ENCODE measurements around the gene PRKAB2.
"Not testable (repeated sequence)": the region's sequence is repeated elsewhere in the genome, so short reads cannot be mapped to it uniquely, and the experiment has no call there.

The PRKAB2 gene

GRCh38 chr1:147172168-147173016 is at the start of gene PRKAB2:
Gene PRKAB2 (minus strand): TSS chr1:147172470. CDS start chr1:147172144, 326 bp downstream.
- peak; percentile 93 to 94 for DNase-seq

- DNase-seq: no peak
Measured at GRCh38 chr1:147218606-147219005, 46.3 kb upstream of the PRKAB2 start.

GRCh38 chr1:147217141-147217540 is 44.9 kb upstream of the PRKAB2 start:
- DNase-seq: no peak

GRCh38 chr1:147216124-147216523 is 43.9 kb upstream of the PRKAB2 start:
- DNase-seq: no peak

- DNase-seq: no peak
Measured at GRCh38 chr1:147215540-147215916, 43.3 kb upstream of the PRKAB2 start.

GRCh38 chr1:147214842-147215539 is 42.7 kb upstream of the PRKAB2 start:
- no peak for DNase-seq

GRCh38 chr1:147214325-147214724 is 42.1 kb upstream of the PRKAB2 start:
- no peak for DNase-seq

GRCh38 chr1:147213271-147213670 is 41.0 kb upstream of the PRKAB2 start:
- DNase-seq: no peak

- DNase-seq: no peak
Measured at GRCh38 chr1:147211577-147211976, 39.3 kb upstream of the PRKAB2 start.

- no peak for DNase-seq
Measured at GRCh38 chr1:147210987-147211386, 38.7 kb upstream of the PRKAB2 start.

- DNase-seq: no peak
Measured at GRCh38 chr1:147209825-147210821, 37.9 kb upstream of the PRKAB2 start.

GRCh38 chr1:147208619-147209018 is 36.3 kb upstream of the PRKAB2 start:
- DNase-seq: no peak

GRCh38 chr1:147207192-147207591 is 34.9 kb upstream of the PRKAB2 start:
- no peak for DNase-seq

- no peak for DNase-seq
Measured at GRCh38 chr1:147204080-147204479, 31.8 kb upstream of the PRKAB2 start.

- DNase-seq: no peak
Measured at GRCh38 chr1:147202576-147202975, 30.3 kb upstream of the PRKAB2 start.

- DNase-seq: no peak
Measured at GRCh38 chr1:147201786-147202185, 29.5 kb upstream of the PRKAB2 start.

GRCh38 chr1:147201276-147201675 is 29.0 kb upstream of the PRKAB2 start:
- no peak for DNase-seq

- DNase-seq: not testable (repeated sequence)
Measured at GRCh38 chr1:147197324-147197723, 25.1 kb upstream of the PRKAB2 start.

GRCh38 chr1:147189514-147189913 is 17.2 kb upstream of the PRKAB2 start:
- no peak for DNase-seq

GRCh38 chr1:147185432-147185831 is 13.2 kb upstream of the PRKAB2 start:
- no peak for DNase-seq

GRCh38 chr1:147177611-147178380 is 5.5 kb upstream of the PRKAB2 start:
- DNase-seq: no peak
